ENCODE measurements around the gene SARS1.

Gene SARS1

DNA sequence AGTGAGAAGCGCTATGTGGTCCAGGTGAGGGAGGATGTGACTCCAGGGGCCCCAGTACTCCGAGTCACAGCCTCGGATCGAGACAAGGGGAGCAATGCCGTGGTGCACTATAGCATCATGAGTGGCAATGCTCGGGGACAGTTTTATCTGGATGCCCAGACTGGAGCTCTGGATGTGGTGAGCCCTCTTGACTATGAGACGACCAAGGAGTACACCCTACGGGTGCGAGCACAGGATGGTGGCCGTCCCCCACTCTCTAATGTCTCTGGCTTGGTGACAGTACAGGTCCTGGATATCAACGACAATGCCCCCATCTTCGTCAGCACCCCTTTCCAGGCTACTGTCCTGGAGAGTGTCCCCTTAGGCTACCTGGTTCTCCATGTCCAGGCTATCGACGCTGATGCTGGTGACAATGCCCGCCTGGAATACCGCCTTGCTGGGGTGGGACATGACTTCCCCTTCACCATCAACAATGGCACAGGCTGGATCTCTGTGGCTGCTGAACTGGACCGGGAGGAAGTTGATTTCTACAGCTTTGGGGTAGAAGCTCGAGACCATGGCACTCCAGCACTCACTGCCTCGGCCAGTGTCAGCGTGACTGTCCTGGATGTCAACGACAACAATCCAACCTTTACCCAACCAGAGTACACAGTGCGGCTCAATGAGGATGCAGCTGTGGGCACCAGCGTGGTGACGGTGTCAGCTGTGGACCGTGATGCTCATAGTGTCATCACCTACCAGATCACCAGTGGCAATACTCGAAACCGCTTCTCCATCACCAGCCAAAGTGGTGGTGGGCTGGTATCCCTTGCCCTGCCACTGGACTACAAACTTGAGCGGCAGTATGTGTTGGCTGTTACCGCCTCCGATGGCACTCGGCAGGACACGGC, 37.8 kb downstream of the SARS1 start:
- Histone ChIP-seq H3K4me3 (ENCODE audit: severe bottlenecking) (no peak overlapping the region), H3K36me3 (ENCODE audit: low read depth) (0 out of 2 replicates have a peak, but pooled peaks cover 3% of the 10 kb centered on the region), H3K27ac (ENCODE audit: poor library complexity, severe bottlenecking) (no peak overlapping the region), H3K27me3 (ENCODE audit: insufficient read depth, poor library complexity, severe bottlenecking) (no peaks in the 10 kb centered on the region), H3K4me1 (ENCODE audit: insufficient read depth, poor library complexity, severe bottlenecking) (peaks cover 24% of the 10 kb centered on the region), H3K9me3 (ENCODE audit: severe bottlenecking) (no peaks in the 10 kb centered on the region)
- no peak for DNase-seq (ENCODE audit: low spot score)
- TF ChIP-seq, protein P1, sequence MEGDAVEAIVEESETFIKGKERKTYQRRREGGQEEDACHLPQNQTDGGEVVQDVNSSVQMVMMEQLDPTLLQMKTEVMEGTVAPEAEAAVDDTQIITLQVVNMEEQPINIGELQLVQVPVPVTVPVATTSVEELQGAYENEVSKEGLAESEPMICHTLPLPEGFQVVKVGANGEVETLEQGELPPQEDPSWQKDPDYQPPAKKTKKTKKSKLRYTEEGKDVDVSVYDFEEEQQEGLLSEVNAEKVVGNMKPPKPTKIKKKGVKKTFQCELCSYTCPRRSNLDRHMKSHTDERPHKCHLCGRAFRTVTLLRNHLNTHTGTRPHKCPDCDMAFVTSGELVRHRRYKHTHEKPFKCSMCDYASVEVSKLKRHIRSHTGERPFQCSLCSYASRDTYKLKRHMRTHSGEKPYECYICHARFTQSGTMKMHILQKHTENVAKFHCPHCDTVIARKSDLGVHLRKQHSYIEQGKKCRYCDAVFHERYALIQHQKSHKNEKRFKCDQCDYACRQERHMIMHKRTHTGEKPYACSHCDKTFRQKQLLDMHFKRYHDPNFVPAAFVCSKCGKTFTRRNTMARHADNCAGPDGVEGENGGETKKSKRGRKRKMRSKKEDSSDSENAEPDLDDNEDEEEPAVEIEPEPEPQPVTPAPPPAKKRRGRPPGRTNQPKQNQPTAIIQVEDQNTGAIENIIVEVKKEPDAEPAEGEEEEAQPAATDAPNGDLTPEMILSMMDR (IDR thresholded peaks at IDR 0.05; ENCODE audit: poor library complexity, severe bottlenecking): no peak
- ATAC-seq (ENCODE audit: low read depth): no peak

DNA sequence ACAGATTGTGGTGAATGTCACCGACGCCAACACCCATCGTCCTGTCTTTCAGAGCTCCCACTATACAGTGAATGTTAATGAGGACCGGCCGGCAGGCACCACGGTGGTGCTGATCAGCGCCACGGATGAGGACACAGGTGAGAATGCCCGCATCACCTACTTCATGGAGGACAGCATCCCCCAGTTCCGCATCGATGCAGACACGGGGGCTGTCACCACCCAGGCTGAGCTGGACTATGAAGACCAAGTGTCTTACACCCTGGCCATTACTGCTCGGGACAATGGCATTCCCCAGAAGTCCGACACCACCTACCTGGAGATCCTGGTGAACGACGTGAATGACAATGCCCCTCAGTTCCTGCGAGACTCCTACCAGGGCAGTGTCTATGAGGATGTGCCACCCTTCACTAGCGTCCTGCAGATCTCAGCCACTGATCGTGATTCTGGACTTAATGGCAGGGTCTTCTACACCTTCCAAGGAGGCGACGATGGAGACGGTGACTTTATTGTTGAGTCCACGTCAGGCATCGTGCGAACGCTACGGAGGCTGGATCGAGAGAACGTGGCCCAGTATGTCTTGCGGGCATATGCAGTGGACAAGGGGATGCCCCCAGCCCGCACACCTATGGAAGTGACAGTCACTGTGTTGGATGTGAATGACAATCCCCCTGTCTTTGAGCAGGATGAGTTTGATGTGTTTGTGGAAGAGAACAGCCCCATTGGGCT, 38.6 kb downstream of the SARS1 start:
- no peak for ATAC-seq (ENCODE audit: low read depth)
- Histone ChIP-seq H3K27me3 (ENCODE audit: insufficient read depth, poor library complexity, severe bottlenecking) (no peaks in the 10 kb centered on the region), H3K4me1 (ENCODE audit: insufficient read depth, poor library complexity, severe bottlenecking) (peaks cover 32% of the 10 kb centered on the region)

DNA sequence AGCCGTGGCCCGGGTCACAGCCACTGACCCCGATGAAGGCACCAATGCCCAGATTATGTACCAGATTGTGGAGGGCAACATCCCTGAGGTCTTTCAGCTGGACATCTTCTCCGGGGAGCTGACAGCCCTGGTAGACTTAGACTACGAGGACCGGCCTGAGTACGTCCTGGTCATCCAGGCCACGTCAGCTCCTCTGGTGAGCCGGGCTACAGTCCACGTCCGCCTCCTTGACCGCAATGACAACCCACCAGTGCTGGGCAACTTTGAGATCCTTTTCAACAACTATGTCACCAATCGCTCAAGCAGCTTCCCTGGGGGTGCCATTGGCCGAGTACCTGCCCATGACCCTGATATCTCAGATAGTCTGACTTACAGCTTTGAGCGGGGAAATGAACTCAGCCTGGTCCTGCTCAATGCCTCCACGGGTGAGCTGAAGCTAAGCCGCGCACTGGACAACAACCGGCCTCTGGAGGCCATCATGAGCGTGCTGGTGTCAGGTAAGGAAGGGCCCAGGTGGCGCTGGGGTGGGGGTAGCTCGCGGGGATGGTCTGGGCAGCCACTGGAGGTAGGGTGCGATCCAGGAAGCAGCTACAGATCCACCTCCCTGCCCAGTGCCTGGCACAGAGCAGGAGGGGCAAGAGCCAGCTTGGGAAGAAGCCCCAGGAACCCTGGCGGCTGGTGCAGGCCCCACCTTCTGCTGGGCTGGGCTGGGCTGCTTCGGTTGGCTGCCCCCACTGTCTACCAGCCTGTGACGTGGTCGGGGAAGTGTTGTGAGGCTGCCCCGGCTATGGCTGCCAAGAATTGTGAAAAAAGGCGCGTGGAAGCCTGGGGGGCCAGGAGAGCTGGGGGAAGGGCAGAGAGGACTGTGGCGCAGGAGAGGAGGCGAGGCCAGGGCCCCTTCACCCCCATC, 39.4 kb downstream of the SARS1 start:
- no peak for ATAC-seq (ENCODE audit: low read depth)
- Histone ChIP-seq H3K36me3 (ENCODE audit: low read depth) (0 out of 2 replicates have a peak, but pooled peaks cover 3% of the 10 kb centered on the region), H3K27me3 (ENCODE audit: insufficient read depth, poor library complexity, severe bottlenecking) (no peaks in the 10 kb centered on the region), H3K4me1 (ENCODE audit: insufficient read depth, poor library complexity, severe bottlenecking) (peaks cover 37% of the 10 kb centered on the region), H3K27ac (ENCODE audit: poor library complexity, severe bottlenecking) (peak overlapping the region; percentile 68), H3K9me3 (ENCODE audit: severe bottlenecking) (no peaks in the 10 kb centered on the region), H3K4me3 (ENCODE audit: severe bottlenecking) (no peak overlapping the region)
- TF ChIP-seq, protein P1 (IDR thresholded peaks at IDR 0.05; ENCODE audit: poor library complexity, severe bottlenecking): no peak
- DNase-seq (ENCODE audit: low spot score): no peak

More for the DNA sequence above, 38.6 kb downstream of the SARS1 start:
- H3K9me3 ChIP-seq (ENCODE audit: severe bottlenecking): no peaks in the 10 kb centered on the region
- no peak for DNase-seq (ENCODE audit: low spot score)
- H3K36me3 ChIP-seq (ENCODE audit: low read depth): 0 out of 2 replicates have a peak, but pooled peaks cover 3% of the 10 kb centered on the region
- H3K4me3 ChIP-seq (ENCODE audit: severe bottlenecking): no peak overlapping the region
- TF ChIP-seq, protein P1 (IDR thresholded peaks at IDR 0.05; ENCODE audit: poor library complexity, severe bottlenecking): no peak
- H3K27ac ChIP-seq (ENCODE audit: poor library complexity, severe bottlenecking): no peak overlapping the region

DNA sequence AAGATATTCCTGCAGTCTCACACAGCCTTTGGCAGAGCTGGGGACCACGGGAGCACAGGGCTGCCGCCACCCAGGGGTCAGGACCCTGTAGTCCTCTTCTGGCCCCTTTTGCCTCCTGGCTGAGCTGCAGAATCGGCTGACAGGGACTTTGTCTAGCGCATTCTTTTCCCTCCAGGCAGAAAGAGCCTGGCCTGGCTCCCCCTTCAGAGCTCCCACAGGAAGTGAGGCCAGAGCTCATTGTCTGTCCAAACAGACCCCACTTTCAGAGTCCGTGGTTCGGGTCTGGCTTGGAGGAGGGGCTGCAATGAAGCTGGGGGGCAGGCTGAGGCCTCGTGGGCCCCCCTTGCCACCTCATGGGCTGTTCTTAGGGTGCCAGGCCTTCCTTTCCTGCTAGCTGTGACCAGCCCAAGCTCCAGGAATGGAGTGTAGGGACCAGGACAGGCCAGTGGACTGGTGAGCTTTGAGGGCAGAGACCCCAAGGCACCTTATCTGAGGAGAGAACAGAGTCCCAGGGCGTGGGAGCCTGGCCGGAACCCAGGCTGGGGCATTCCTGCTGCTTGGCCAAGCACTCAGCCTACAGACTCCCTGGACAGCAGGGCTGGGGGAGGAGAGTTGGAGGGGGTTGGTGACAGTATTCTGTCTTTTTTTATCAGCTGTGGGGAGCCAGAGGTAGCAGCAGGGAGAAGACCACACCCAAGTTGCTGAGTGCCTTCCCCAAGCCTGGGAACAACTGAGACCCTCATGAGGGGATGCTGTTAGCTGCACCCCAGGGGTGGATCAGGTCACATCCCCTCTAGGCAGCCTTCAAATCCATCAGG, 40.3 kb downstream of the SARS1 start:
- ATAC-seq (ENCODE audit: low read depth) (0 out of 3 replicates have a peak, but pooled peaks have one; percentile 6), DNase-seq (ENCODE audit: low spot score) (no peak)
- peaks cover 9% of the 10 kb centered on the region; the same call in 1 of the 2 replicates for H3K36me3 ChIP-seq (ENCODE audit: low read depth)
- no peaks in the 10 kb centered on the region for H3K27me3 ChIP-seq (ENCODE audit: insufficient read depth, poor library complexity, severe bottlenecking)
- no peaks in the 10 kb centered on the region for H3K9me3 ChIP-seq (ENCODE audit: severe bottlenecking)
- TF ChIP-seq, protein P1 (IDR thresholded peaks at IDR 0.05; ENCODE audit: poor library complexity, severe bottlenecking): no peak
- peaks cover 37% of the 10 kb centered on the region for H3K4me1 ChIP-seq (ENCODE audit: insufficient read depth, poor library complexity, severe bottlenecking)
- H3K4me3 ChIP-seq (ENCODE audit: severe bottlenecking): no peak overlapping the region
- H3K27ac ChIP-seq (ENCODE audit: poor library complexity, severe bottlenecking): peak overlapping the region; percentile 68
